Brain microvascular endothelial cell (primary cell): ENCODE data around the gene SLC39A5.
"Not testable (repeated sequence)": the region's sequence is repeated elsewhere in the genome, so short reads cannot be mapped to it uniquely, and the experiment has no call there.

Source experiments
- DNase-seq: peaks from one replicate; pipeline ENCODE4 v3.0.0-alpha.2; 2020
- H3K27ac ChIP-seq: fragments of 250-450 bp; sonication (Bioruptor Pico); 2 replicates; pipeline ENCODE4 v1.5.1; 2020; ENCODE audit warnings: mild to moderate bottlenecking, moderate library complexity
- H3K27me3 ChIP-seq: fragments of 250-450 bp; sonication (Bioruptor Pico); replicated peaks from 2 replicates; pipeline ENCODE4 v1.5.1; 2020; ENCODE audit warnings: mild to moderate bottlenecking
- H3K36me3 ChIP-seq: fragments of 250-450 bp; sonication (Bioruptor Pico); replicated peaks from 2 replicates; pipeline ENCODE4 v1.5.1; 2020; ENCODE audit warnings: mild to moderate bottlenecking
- H3K4me3 ChIP-seq: 2 replicates; pipeline ENCODE4 v1.5.1; 2011; ENCODE audit warnings: low read depth, mild to moderate bottlenecking, control low read depth, low read length, moderate library complexity
- CTCF ChIP-seq: IDR thresholded peaks from 2 replicates; pipeline ENCODE4 v1.5.1; 2011; ENCODE audit warnings: low read depth, mild to moderate bottlenecking, moderate library complexity, low read length, control low read depth, inconsistent platforms; ENCODE audit errors: missing control alignments
- in situ Hi-C: cut with HindIII; loops from 2 replicates; pipeline ENCODE4 v1.10.0; 2017; ENCODE audit warnings: low sequenced_read_pairs, low pct_ligation_motif_present

Gene SLC39A5

GRCh38 chr12:56266693-56267442 is 37.0 kb downstream of the SLC39A5 start, which contains the start of gene COQ10A:
Gene COQ10A, plus strand, starts transcription at chr12:56266942. Its CDS starts 177 bp downstream, at chr12:56267119.
- H3K27ac ChIP-seq = peak within 1 kb of the TSS; percentile 79
- peak; percentile 83 for TF ChIP-seq CTCF
- peak within 1 kb of the TSS; percentile 86 for H3K4me3 ChIP-seq
- peak; percentile 79 for DNase-seq
- no peaks in the 10 kb centered on the region for H3K27me3 ChIP-seq
- H3K36me3 ChIP-seq = peaks cover 24% of the 10 kb centered on the region
- in situ Hi-C loops = no loop called here

GRCh38 chr12:56267443-56268071 is 37.7 kb downstream of the SLC39A5 start:
- Histone ChIP-seq H3K36me3 (peaks cover 29% of the 10 kb centered on the region), H3K4me3 (peak overlapping the region; percentile 86), H3K27ac (no peak overlapping the region), H3K27me3 (no peaks in the 10 kb centered on the region)
- no peak for DNase-seq
- in situ Hi-C loops = no loop called here
- TF ChIP-seq CTCF = no peak

- peak; percentile 18 for DNase-seq
- Histone ChIP-seq H3K27ac (no peak overlapping the region), H3K4me3 (no peak overlapping the region)
Measured at GRCh38 chr12:56271031-56271430, 41.2 kb downstream of the SLC39A5 start.

GRCh38 chr12:56272468-56272867 is 42.6 kb downstream of the SLC39A5 start:
- in situ Hi-C loops, H3K27me3 ChIP-seq, H3K27ac ChIP-seq, DNase-seq, H3K4me3 ChIP-seq: not testable (repeated sequence)
- H3K36me3 ChIP-seq = peaks cover 69% of the 10 kb centered on the region

More at GRCh38 chr12:56271031-56271430, 41.2 kb downstream of the SLC39A5 start:
- H3K27me3 ChIP-seq = no peaks in the 10 kb centered on the region
- peak; percentile 71 for TF ChIP-seq CTCF
- peaks cover 59% of the 10 kb centered on the region for H3K36me3 ChIP-seq
- in situ Hi-C loops = no loop called here

GRCh38 chr12:56274299-56274698 is 44.4 kb downstream of the SLC39A5 start:
- no peak for DNase-seq
- Histone ChIP-seq H3K4me3 (no peak overlapping the region), H3K27ac (no peak overlapping the region), H3K27me3 (no peaks in the 10 kb centered on the region), H3K36me3 (peaks cover 86% of the 10 kb centered on the region)
- TF ChIP-seq CTCF = no peak
- in situ Hi-C loops = no loop called here

- Histone ChIP-seq H3K27me3 (no peaks in the 10 kb centered on the region), H3K4me3 (no peak overlapping the region), H3K36me3 (peaks cover 85% of the 10 kb centered on the region), H3K27ac (no peak overlapping the region)
- in situ Hi-C loops = no loop called here
- no peak for TF ChIP-seq CTCF
- no peak for DNase-seq
Measured at GRCh38 chr12:56278905-56279304, 49.1 kb downstream of the SLC39A5 start.
